CD4-positive, alpha-beta T cell treated with Interleukin-10 for 1 hour (primary cell): ENCODE data around the gene CDH4.
"Not testable (repeated sequence)": the region's sequence is repeated elsewhere in the genome, so short reads cannot be mapped to it uniquely, and the experiment has no call there.

Source experiments
- DNase-seq: peaks from one replicate; pipeline ENCODE4 v3.0.0-alpha.2; 2020

Gene CDH4

DNA sequence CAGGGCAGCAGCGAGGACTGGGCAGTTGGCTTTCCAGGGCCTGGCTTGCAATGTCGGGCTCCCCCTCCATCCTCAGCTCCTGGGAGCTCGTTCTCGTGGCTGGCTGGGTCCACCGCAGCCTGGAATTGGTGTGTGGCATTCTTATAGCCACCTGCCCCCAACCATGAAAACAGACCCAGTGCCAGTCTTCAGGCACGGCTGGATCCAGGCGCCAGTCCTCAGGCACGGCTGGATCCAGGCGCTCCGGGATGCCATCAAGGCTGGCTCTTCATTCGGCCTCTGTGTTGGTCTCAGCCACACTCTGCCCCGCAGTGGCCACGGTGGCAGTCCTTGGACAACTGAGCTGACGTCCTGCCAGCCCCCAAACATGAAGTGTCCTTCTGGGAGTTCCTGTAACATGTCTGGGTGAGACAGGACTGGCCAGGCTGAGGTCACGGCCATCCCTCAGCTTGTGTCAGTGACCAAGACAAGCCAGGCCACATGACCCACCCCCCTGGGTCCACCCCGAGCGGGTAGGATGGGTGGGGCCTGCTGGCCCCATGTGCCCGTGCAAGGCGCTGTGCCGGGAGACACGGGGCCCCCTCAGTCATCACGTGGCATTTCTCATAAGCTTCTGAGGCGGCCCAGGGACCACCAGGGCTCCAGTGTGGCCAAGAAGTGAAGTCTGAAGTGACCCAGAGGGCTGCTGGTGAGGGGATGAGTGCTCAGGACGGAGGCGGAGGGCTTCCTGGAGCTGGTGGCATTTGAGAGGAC, 714.6 kb downstream of the CDH4 start:
- no peak for DNase-seq

DNA sequence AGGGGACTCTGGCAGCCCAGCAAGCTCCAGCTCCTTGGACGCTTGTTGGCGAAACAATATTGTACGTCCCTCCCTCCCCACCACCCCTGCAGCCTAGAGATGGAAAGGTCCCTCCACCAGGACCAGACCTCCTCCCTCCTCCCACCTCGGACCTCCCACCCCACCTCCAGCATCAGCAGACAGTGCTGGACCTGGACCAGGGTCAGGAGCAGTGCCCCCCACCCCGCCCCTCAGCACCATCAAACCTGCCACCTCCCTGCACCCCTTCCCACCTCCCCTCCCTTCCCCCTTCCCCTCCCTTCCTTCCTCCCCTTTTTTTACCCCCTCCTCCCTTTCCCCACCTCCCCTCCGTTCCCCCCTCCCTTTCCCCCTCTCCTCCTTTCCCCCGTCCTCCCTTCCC, 715.2 kb downstream of the CDH4 start:
- DNase-seq, result no peak

DNA sequence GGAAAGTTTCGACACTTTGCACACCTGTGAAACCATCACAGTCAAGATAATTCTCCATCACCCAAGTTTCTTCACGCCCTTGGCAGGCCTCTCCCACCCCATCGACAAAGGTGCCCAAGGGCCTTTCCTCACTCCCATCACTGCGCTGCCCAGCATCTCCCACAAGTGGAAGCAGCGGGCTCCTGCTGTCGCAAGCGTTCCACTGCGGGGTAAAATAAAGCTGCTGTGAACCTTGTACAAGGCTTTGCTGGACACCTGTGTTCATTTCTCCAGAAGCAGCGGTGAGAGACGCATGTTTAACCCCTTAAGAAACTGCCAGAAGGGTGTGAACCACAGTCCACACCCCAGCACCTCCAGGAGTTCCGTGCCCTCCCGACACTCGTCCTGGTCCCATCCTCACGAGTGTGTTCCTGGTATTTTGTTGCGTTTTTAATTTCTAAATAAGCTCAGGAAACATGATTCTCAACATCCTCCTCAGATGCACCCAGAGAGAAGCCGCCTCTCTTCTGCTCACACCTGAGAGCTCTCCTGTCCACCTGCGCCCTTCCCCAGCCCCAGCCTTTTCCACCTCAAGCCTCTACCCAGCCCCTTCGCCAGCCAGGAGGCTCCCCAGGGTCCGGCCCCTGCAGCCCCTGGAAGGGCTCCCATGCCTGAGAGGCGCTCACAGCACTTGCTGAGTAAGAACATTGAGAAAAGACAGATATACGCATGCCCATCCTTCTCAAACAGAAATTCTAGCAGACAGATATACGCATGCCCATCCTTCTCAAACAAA, 716.2 kb downstream of the CDH4 start:
- no peak for DNase-seq

DNA sequence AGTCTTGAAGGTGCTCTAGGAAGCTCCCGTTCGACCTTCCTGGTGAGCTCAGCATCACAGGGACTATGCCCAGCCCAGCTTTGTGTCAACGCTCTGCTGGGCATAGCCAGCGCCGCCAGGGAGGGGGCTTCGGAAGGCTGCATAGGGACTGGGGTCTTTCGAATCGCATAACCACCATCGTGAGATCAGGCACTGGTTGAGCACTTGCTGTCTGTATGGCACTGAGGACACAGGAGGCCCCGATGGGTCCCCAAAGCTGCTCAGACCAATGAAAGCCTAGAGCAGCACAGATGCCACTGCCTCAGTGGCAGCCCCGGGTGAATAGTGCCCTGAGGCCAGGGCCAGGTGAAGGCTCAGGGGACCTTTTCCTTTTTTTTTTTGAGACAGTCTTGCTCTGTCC, 716.9 kb downstream of the CDH4 start:
- no peak for DNase-seq

DNA sequence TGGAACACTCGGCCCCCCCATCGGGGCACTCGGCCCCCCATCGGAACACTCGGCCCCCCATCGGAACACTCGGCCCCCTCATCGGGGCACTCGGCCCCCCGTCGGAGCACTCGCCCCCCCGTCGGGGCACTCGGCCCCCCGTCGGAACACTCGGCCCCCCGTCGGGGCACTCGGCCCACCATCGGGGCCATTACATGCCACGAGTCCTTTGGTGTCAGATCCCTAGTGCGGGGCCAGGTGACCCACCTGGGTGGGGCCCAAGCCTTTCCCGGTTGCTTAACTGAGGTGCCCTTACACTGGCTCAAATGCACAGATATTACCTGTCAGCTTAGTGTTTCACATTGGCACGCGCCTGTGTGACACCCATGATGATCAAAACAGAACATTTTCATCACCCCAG, 717.7 kb downstream of the CDH4 start:
- DNase-seq, result no peak

DNA sequence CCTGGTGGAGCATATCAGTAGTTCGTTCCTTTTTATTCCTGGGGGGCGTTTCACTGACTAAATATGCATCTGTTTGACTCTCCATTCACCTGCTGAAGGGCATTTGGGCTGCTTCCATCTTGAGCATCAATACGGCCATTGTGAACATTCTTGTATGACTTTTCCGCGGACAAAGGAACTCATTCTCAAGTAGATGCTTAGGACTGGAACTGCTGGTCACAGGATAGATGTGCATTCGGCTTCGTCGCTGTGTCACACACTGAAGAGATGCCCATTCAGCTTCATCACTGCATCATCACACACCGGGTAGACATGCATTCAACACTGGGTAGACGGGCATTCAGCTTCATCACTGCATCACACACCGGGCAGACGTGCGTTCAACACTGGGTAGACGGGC, 718.3 kb downstream of the CDH4 start:
- DNase-seq, result no peak

DNA sequence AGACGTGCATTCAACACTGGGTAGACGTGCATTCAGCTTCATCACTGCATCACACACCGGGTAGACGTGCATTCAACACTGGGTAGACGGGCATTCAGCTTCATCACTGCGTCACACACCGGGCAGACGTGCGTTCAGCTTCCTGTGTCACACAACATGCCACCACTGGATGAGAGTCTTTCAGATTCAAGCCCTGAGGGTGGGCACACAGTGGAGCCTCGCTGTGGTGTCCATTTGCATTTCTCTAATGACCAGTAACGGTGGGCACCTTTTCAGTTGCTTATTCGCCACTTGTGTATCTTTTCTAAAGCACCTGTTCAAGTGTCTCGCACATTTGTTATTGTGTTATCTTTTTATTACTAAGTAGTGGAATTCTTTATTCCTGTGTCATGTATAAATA, 719.5 kb downstream of the CDH4 start:
- not testable (repeated sequence) for DNase-seq

DNA sequence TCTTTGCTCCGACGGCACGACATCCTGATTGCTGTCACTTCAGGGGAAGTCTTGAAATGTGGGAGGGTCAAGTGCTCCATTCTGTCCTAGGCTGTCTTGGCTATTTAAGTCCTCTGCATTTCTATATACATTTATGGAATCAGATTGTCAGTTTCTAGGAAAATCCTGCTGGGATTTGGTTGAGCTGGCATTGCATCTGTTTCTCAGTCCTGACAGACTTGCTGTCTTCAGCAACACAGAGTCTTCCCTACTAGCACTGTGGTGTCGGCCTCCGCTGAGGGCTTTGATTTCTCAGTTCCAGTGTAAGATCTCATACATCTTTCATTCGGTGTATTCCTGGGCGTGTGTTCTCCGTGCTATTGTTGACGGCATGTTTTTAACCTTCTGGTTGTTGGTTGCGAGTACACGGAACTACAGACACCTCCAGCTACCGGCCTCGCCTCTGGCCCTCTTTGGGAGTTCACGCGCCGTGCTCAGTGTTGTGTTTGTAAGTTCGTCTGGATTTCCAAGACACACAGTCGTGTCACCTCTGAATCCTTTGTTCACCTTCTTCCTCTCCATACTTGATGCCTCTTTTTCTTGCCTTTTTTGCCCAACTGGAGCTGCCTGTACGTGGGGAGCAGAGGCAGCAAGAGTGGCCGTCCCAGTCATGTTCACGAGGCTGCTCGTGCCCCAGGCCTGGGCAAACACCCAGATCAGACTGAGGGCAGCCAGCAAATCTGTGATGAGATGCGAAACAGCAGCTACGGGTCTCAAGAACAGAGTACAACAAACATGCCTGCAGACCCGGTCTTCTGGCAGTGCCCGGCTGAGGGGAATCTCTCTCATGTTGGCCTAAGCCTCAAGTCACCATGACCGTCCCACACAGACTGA, 720.8 kb downstream of the CDH4 start:
- DNase-seq, result no peak

DNA sequence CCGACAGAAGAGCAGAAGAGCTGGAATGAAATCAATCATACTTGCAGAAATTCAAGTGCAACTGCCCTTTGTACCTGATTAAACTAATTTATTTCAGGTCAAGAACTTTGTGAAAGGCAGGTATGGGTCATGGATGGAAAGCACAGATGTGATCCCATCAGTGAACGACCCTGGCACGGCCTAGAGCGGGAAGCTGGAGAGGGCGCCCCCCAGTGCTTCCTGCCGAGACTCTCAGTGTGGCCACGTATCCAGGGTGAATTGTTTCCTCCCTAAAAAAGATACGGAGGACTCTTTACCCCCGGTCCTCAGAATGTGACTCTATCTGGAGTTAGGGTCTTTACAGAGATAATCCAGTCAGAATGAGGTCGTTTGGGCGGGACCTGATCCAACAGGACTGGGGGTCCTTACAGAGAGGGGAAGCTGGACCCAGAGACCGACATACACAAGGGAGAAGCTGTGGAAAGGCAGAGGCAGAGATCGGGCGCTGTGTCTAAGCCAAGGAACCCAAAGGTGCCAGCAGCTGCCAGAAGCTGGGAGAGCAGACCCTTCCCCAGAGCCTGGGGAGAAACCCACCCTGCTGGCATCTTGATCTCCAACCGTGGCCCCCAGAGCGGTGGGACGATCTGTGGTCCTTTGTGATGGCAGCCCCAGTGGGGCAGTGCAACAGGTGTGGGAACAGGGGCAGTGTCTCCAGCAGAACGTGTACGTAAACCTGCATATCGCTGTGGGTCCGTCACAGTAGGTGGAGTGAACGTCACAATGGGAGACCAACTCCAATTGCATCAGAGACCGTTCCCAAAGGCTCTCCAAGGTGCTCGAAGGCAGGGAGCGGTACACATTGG, 721.7 kb downstream of the CDH4 start:
- DNase-seq, result no peak

DNA sequence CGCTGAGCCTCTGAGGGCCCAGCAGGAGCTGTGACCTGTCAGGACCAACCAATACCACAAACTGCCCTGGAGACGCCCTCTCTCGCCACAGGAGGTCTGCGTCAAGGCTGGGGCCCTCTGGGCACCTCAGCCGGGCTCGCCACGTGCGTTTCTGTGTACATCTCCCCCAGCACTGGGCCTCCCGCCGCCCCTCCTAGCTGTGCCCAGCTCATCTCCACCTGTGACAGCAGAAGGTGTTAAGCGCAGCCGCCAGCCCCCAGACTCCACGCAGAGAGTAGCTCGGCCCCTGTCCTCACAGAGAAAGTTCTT, 722.2 kb downstream of the CDH4 start:
- no peak for DNase-seq

DNA sequence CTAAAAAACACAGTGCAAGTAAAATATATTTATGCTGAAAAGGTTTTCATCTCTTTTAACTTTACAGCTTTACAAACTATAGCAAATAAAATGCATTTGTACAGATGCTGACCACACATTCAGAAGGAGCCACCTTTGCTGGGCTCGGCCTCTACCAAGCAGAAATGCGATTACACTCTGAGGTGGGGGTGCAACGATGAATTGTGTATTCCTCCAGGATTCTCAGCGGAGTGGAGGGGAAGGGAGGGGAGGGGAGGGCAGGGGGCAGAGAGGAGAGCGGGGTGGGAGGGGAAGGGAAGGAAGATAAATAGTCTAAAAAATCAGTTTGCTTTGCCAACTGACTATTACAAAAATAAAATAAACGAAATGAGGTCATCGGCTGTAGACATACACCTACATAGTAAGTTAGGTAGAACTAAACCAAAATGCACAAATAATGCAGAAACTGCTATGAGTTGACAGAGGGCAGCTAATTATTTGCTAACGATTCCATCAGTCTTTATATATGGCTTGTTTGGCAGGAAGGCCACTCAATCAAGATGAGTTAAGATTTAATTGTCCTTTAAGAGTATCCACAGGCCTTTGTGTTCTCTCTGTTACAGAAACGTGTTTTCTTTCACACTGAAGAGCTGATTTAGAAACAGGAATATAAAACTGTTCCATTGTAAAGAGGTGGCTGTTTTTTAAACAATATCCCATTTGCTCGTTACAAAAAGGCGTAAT, 723.5 kb downstream of the CDH4 start:
- DNase-seq, result no peak

DNA sequence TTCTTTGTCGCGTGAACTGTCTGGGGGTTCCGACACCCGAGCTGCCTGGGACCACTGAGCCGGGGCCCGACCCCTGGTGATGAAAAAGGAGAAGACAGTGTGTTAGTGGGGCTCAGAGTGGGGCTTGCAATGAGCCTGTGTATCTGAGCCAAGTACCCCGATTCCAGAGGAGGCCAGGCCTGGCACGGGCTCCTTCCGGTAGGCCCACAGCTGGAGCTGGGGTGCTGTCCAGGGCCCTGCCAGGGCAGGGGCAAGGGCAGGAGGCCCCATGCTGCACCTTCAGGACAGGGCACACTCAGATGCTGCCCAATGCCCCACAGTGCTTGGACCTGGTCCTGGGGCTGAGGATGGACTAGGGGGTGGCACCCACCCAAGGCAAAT, 724.2 kb downstream of the CDH4 start:
- DNase-seq, result no peak

DNA sequence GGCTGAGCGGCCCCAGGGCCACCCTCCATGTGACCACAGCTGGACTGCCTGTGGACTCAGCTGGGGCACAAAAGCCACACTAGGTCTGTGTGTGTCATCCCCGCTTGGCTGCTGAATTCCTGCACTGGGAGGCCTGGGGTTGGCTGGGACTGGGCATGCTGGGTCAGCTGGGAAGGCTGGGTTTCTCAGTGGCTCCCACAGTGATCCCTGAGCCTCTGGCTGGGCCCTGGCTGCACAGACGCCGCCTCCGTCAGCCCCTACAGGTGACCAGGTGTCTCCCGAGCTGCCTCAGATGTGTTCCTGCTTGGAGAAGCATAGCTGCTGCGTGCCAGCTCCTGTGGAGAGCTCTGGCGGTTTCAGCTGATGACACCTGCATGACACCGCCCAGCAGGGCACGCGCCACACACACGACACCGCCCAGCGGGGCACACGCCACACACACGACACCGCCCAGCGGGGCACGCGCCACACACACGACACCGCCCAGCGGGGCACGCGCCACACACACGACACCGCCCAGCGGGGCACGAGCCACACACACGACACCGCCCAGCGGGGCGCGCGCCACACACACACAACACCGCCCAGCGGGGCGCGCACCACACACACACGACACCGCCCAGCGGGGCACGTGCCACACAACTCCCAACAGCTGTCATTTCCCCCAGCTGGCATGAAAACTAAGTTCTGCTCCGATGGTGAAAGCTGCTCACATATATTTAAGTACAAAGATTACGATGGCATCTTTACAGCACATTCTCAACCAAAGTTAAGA, 724.8 kb downstream of the CDH4 start:
- DNase-seq, result no peak

DNA sequence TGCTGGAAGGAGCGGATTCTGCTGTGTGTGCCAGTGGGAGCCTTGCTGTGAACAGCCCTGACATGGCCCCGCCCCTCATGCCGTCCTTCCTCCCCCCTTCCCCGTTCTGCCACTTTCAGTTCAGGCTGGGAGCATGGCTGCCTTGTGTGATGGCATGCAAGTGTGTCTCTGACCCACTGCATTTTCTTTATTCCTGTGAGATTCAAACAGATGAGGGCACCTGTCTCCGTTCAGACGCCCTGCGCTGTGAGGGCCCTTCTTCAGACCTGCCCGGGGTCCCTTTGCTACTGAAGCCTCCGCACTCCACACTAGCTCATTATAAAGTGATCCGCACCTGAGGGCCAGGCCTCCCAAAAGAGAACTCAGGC, 725.3 kb downstream of the CDH4 start:
- DNase-seq, result no peak

DNA sequence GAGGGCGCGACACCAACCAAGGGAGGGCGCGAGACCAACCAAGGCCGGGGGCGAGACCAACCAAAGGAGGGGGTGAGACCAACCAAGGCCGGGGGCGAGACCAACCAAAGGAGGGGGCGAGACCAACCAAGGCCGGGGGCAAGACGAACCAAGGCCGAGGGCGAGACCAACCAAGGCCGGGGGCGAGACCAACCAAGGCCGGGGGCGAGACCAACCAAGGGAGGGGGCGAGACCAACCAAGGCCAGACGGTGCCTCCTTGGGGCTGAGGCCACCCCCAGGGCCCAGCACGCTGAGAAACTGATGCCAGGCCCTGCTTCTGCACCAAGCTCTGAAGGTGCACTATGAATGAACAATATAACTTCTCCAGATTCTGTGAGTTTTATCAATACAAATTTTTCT, 726.4 kb downstream of the CDH4 start:
- no peak for DNase-seq

DNA sequence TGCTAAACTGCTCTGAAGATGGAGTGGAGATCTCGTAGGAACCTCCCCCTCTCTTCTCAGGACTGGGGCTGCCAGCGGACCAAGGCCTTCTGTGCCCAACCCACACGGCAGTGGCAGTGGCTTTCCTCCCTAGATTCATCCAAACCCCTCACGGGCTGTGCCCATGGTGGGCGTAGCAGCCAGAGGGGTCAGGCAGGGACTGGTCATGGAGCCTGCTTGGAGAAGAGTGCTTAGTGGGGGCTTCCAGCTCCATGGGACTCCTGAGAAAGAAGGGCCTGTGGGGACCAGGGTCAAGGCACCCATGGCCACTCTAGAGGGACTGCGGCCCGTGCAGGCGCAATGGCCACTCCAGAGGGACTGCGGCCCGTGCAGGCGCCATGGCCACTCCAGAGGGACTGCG, 727.0 kb downstream of the CDH4 start:
- DNase-seq, result no peak

DNA sequence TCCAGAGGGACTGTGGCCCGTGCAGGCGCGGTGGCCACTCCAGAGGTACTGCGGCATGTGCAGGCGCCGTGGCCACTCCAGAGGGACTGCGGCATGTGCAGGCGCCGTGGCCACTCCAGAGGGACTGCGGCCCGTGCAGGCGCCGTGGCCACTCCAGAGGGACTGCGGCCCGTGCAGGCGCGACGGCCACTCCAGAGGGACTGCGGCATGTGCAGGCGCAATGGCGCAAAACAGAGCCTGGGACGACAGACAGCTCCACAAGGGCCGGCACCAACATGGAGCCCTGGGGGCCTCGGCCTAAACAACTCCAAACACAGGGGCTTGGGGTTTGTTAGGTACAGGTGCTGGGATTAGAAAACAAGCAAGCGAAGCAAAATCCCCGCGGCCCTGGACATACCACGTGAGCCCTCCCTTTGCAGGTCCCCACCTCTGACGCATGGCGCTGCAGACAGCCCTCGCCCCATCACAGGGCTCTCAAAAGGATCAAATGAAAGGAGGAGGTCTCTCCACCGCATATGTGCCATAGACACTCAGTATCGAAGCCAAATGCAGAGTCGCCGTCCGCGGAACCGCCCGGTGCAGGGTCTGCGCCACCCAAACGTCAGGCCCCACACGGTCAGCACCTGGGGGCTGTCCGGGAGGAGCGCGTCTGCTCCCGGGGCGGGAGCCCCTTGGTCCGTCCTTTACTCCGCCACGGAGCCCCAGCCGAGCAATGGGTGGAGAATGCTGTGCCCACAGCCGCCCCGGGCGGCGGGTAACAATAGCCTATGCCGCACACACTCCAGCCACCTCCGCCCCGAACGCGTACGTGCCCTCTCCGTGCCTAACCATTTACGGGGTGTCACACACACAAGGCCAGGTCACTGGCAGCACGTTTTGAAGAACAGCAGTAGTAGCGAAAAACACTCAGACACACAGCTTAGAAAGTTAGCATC, 727.9 kb downstream of the CDH4 start:
- no peak for DNase-seq

DNA sequence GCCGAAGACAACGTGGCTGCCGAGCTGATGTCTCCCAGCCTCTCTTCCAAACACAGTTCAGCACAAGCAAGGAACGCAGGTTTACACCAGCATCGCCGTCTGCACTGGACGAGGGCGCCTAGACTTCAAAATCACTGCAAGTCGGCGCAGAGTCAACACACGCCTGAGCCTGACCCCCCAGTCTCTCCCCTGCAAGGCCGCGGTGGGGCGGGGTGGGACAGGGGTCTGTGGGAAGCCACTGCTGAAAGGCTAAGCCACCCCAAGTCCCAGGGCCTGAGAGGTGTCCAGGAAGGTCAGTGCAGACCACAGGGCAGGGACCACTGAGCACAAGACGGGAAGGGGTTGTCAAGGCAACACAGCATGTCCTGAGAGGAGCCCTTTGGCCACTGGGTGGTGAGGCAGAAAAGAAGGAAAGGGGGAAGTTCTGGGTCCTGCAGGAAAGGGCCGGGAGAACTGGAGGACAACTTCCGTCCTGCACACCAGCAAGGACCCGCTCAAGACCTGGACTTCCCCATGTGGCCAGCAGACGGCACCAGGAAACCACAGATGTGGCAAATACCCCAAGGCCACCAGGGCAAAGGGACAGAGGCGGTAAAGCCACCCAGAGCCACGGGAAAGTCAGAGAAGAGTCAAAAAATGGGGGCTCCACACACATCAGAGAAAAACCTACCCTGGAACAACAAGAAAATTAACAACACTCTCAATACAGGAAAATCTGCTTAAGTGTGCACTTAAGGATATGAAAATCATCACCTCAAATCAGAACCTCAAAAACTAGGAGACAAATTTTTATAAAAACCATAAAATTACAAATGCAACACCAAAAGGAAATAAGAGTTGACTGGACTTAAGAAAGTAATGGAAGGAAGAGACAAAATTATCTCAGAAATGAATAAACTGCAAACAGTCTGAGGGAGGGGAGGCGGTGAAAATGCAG, 728.9 kb downstream of the CDH4 start:
- peak; percentile 7 for DNase-seq

DNA sequence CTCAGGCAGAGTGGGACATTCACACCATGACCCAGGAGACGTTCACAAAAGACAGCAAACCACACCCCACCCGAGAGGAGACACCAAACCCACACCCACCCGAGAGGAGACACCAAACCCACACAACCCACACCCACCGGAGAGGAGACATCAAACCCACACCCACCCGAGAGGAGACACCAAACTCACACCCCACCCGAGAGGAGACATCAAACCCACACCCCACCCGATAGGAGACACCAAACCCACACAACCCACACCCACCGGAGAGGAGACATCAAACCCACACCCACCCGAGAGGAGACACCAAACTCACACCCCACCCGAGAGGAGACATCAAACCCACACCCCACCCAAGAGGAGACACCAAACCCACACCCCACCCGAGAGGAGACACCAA, 729.6 kb downstream of the CDH4 start:
- DNase-seq, result peak; percentile 29
